BLaER1 (cell line): ENCODE measurements around the gene ARHGEF4.
"Not testable (repeated sequence)": the region's sequence is repeated elsewhere in the genome, so short reads cannot be mapped to it uniquely, and the experiment has no call there.

Experiments used
- H3K27ac ChIP-seq: shearing (Covaris generic); formaldehyde crosslinking; 2 replicates; pipeline ENCODE4 v1.8.1; 2022
- H3K27me3 ChIP-seq: shearing (Covaris generic); formaldehyde crosslinking; 2 replicates; pipeline ENCODE4 v1.8.1; 2022
- H3K36me3 ChIP-seq: shearing (Covaris generic); formaldehyde crosslinking; 2 replicates; pipeline ENCODE4 v1.8.1; 2022
- H3K4me1 ChIP-seq: shearing (Covaris generic); formaldehyde crosslinking; 2 replicates; pipeline ENCODE4 v1.8.1; 2022
- H3K4me2 ChIP-seq: shearing (Covaris generic); formaldehyde crosslinking; 2 replicates; pipeline ENCODE4 v1.8.1; 2022
- H3K4me3 ChIP-seq: shearing (Covaris generic); formaldehyde crosslinking; 2 replicates; pipeline ENCODE4 v1.8.1; 2022
- H3K9ac ChIP-seq: shearing (Covaris generic); formaldehyde crosslinking; 2 replicates; pipeline ENCODE4 v1.8.1; 2022
- H3K9me3 ChIP-seq: shearing (Covaris generic); formaldehyde crosslinking; 2 replicates; pipeline ENCODE4 v1.8.1; 2022
- H4K20me1 ChIP-seq: shearing (Covaris generic); formaldehyde crosslinking; 2 replicates; pipeline ENCODE4 v1.8.1; 2022
- Cebpa-rat ChIP-seq: shearing (Covaris generic); IDR thresholded peaks from 2 replicates; pipeline ENCODE4 v1.8.1; 2022

The ARHGEF4 gene

DNA sequence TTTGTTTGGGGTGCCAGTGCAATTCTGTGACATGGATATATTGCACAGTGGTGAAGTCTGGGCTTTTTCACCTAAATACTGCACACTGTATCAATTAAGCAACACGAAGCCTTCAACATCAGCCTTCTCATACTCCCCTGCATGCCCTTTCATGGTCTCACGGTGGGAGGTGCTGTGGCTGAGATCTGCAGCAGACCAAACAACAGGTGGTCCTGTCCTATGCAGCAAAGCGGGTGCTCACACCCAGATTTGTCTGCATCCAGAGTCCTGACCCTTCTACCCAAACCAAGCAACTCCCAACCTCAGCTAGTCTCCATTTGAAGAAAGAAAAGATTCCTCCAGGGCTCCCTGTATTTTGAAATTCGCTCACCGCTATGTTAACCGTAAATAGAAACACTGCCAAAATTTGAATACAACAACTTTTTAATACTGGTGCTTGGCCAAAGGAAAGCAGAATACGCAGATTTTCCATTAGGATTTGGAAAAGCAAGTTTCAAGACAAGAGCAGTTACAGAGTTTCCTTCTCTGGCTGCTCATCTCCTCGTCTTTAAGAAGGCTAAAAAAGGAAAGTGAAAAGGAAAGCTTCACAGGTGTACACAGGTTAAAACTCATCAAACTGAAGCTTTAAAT, 221.6 kb downstream of the ARHGEF4 start:
- no peaks in the 10 kb centered on the region for H3K27me3 ChIP-seq
- no peak overlapping the region for H3K9ac ChIP-seq
- H3K4me3 ChIP-seq: no peak overlapping the region
- no peak for TF ChIP-seq Cebpa-rat
- H4K20me1 ChIP-seq: peaks cover 99% of the 10 kb centered on the region
- no peak overlapping the region for H3K4me2 ChIP-seq
- H3K9me3 ChIP-seq: no peaks in the 10 kb centered on the region
- H3K27ac ChIP-seq: no peak overlapping the region
- peaks cover 97% of the 10 kb centered on the region for H3K36me3 ChIP-seq
- H3K4me1 ChIP-seq: no peaks in the 10 kb centered on the region

DNA sequence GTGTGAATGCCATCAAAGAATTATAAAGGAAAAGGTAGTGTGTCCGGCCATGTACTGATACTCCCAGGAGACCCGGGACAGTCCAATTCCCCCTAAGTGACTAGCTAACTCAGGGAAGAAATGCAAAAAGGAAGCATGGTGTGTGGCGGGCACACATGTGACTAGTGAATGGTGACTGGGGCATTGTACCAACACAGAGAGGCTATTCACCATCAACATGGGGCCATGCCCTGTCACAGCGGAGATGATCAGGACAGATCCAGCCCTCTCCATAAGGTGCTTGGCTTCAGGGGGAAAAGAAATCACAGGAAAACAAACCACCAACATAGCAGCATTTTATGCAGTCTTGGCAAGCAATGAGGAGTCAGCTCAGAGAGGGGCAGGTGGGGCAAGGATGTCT, 222.2 kb downstream of the ARHGEF4 start:
- TF ChIP-seq Cebpa-rat: no peak
- no peak overlapping the region for H3K9ac ChIP-seq
- H3K9me3 ChIP-seq: no peaks in the 10 kb centered on the region
- H3K4me2 ChIP-seq: no peak overlapping the region
- peaks cover 97% of the 10 kb centered on the region for H3K36me3 ChIP-seq
- H4K20me1 ChIP-seq: peaks cover 99% of the 10 kb centered on the region
- no peaks in the 10 kb centered on the region for H3K4me1 ChIP-seq
- H3K27me3 ChIP-seq: no peaks in the 10 kb centered on the region
- no peak overlapping the region for H3K27ac ChIP-seq
- H3K4me3 ChIP-seq: no peak overlapping the region

GRCh38 chr2:131063501-131064283, 227.0 kb downstream of the ARHGEF4 start:
- Histone ChIP-seq H3K27me3 (no peaks in the 10 kb centered on the region), H3K4me2 (no peak overlapping the region), H3K9ac (no peak overlapping the region), H3K9me3 (no peaks in the 10 kb centered on the region), H3K27ac (no peak overlapping the region), H3K4me3 (no peak overlapping the region), H3K36me3 (peaks cover 97% of the 10 kb centered on the region), H3K4me1 (0 out of 2 replicates have a peak, but pooled peaks cover 4% of the 10 kb centered on the region), H4K20me1 (peaks cover 99% of the 10 kb centered on the region)
- no peak for TF ChIP-seq Cebpa-rat

- Histone ChIP-seq H3K9me3 (no peaks in the 10 kb centered on the region), H3K36me3 (peaks cover 97% of the 10 kb centered on the region), H3K27me3 (no peaks in the 10 kb centered on the region), H3K4me3 (no peak overlapping the region), H3K27ac (no peak overlapping the region), H4K20me1 (peaks cover 99% of the 10 kb centered on the region), H3K9ac (no peak overlapping the region), H3K4me2 (no peak overlapping the region), H3K4me1 (0 out of 2 replicates have a peak, but pooled peaks cover 4% of the 10 kb centered on the region)
- no peak for TF ChIP-seq Cebpa-rat
Observed at GRCh38 chr2:131064589-131065512, 228.1 kb downstream of the ARHGEF4 start.

- Histone ChIP-seq H3K9me3 (no peaks in the 10 kb centered on the region), H4K20me1 (peaks cover 100% of the 10 kb centered on the region), H3K4me3 (no peak overlapping the region), H3K9ac (no peak overlapping the region), H3K27me3 (no peaks in the 10 kb centered on the region), H3K36me3 (peaks cover 100% of the 10 kb centered on the region), H3K4me1 (0 out of 2 replicates have a peak, but pooled peaks cover 4% of the 10 kb centered on the region), H3K4me2 (no peak overlapping the region), H3K27ac (no peak overlapping the region)
- no peak for TF ChIP-seq Cebpa-rat
Observed at GRCh38 chr2:131067465-131068125, 230.9 kb downstream of the ARHGEF4 start.

GRCh38 chr2:131068172-131068571, 231.5 kb downstream of the ARHGEF4 start:
- Histone ChIP-seq H4K20me1 (peaks cover 100% of the 10 kb centered on the region), H3K36me3 (peaks cover 100% of the 10 kb centered on the region)

DNA sequence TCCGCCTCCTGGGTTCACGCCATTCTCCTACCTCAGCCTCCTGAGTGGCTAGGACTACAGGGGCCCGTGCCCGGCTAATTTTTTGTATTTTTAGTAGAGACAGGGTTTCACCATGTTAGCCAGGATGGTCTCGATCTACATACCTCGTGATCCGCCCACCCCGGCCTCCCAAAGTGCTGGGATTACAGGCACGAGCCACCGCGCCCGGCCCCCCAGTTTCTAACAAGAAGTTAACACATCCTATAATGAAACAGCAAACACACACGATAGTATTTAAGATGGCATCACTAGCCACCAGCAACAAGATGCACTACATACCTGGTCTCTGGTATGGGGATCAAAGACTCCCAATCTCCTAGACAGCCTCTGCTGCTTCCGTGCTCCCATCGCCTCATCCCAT, 238.9 kb downstream of the ARHGEF4 start:
- peaks cover 100% of the 10 kb centered on the region for H3K36me3 ChIP-seq
- peaks cover 100% of the 10 kb centered on the region for H4K20me1 ChIP-seq
- not testable (repeated sequence) for H3K4me2 ChIP-seq

More at GRCh38 chr2:131068172-131068571, 231.5 kb downstream of the ARHGEF4 start:
- H3K27me3 ChIP-seq, H3K4me1 ChIP-seq, H3K4me2 ChIP-seq, H3K9me3 ChIP-seq, H3K9ac ChIP-seq, H3K4me3 ChIP-seq, H3K27ac ChIP-seq: not testable (repeated sequence)

GRCh38 chr2:131076707-131077106, 240.0 kb downstream of the ARHGEF4 start:
- TF ChIP-seq Cebpa-rat: no peak
- no peak overlapping the region for H3K9ac ChIP-seq
- no peaks in the 10 kb centered on the region for H3K27me3 ChIP-seq
- H3K27ac ChIP-seq: no peak overlapping the region
- H4K20me1 ChIP-seq: peaks cover 100% of the 10 kb centered on the region
- no peak overlapping the region for H3K4me2 ChIP-seq
- peaks cover 100% of the 10 kb centered on the region for H3K36me3 ChIP-seq
- 0 out of 2 replicates have a peak, but pooled peaks cover 6% of the 10 kb centered on the region for H3K4me1 ChIP-seq
- H3K9me3 ChIP-seq: no peaks in the 10 kb centered on the region
- H3K4me3 ChIP-seq: no peak overlapping the region

More for the DNA sequence above, 238.9 kb downstream of the ARHGEF4 start:
- H3K27ac ChIP-seq, H3K4me1 ChIP-seq, H3K9ac ChIP-seq, H3K9me3 ChIP-seq, H3K4me3 ChIP-seq, H3K27me3 ChIP-seq: not testable (repeated sequence)

- no peak for TF ChIP-seq Cebpa-rat
- H4K20me1 ChIP-seq: peaks cover 100% of the 10 kb centered on the region
- H3K4me3 ChIP-seq: no peak overlapping the region
- no peak overlapping the region for H3K27ac ChIP-seq
- 0 out of 2 replicates have a peak, but pooled peaks cover 12% of the 10 kb centered on the region for H3K4me1 ChIP-seq
- H3K9me3 ChIP-seq: no peaks in the 10 kb centered on the region
- no peak overlapping the region for H3K9ac ChIP-seq
- H3K4me2 ChIP-seq: no peak overlapping the region
- H3K36me3 ChIP-seq: peaks cover 100% of the 10 kb centered on the region
- no peaks in the 10 kb centered on the region for H3K27me3 ChIP-seq
Observed at GRCh38 chr2:131077182-131077846, 240.6 kb downstream of the ARHGEF4 start.
